HepG2 (cell line): ENCODE results near the gene PXMP2. TPM values are rescaled to one million over a fixed set of nuclear protein-coding genes. Genes with fewer than 3 reads are reported as not detected.

Source experiments
- ATAC-seq: fragments of 200-7000 bp; cut with Tn5 transposase; 3 replicates; pipeline ENCODE4 v1.9.1; 2020; ENCODE audit warnings: mild to moderate bottlenecking, moderate library complexity
- BruUV-seq: library from RNA; stranded (reverse); fragments of 400-500 nt; replicated peaks from 2 replicates; lab custom pipeline; 2021; lab: Mats Ljungman, UMichigan
- CTCF ChIA-PET: fragments of 300-600 bp; formaldehyde crosslinking; extraction: SDS; loops from one replicate; lab custom pipeline; 2021; ENCODE audit warnings: low total read pairs, inconsistent platforms, low intra/inter-chr PET ratio; lab: Yijun Ruan, JAX
- POLR2A ChIA-PET: fragments of 350-600 bp; sonication (Branson Sonifier 250); formaldehyde crosslinking; loops from one replicate; lab custom pipeline; 2020; ENCODE audit warnings: antibody characterized with exemption, inconsistent platforms; lab: Yijun Ruan, JAX
- DNase-seq: peaks from one replicate; pipeline ENCODE4 v3.0.0-alpha.2; 2015; ENCODE audit warnings: low spot score
- FAIRE-seq: peaks from 3 replicates; lab custom pipeline; 2011; peaks lifted over from hg19 to GRCh38; lab: Jason Lieb, UNC
- H2AFZ ChIP-seq: one replicate; pipeline ENCODE4 v1.6.1; 2011; ENCODE audit warnings: low read length, inconsistent platforms
- H3K27ac ChIP-seq: fragments of 300-600 bp; 3 replicates; pipeline ENCODE4 v1.8.0; 2011; ENCODE audit warnings: mixed run types, mild to moderate bottlenecking, mixed read lengths, low read length, inconsistent platforms; ENCODE audit not compliant: insufficient read depth; ENCODE audit errors: extremely low read length
- H3K27me3 ChIP-seq, 2 experiments: fragments of 200-600 bp in 1 of 2; 2 replicates in 1 of 2; 3 replicates in 1 of 2; pipeline versions ENCODE4 v1.6.0 to v1.8.0; 2011; ENCODE audit warnings: low read length in 2 of 2, mild to moderate bottlenecking in 2 of 2, moderate library complexity in 2 of 2, inconsistent platforms in 1 of 2; ENCODE audit not compliant: insufficient read depth in 2 of 2, control insufficient read depth in 1 of 2
- H3K36me3 ChIP-seq, 2 experiments: fragments of 200-600 bp in 1 of 2; replicated peaks in 1 of 2; 2 replicates in 1 of 2; 3 replicates in 1 of 2; pipeline versions ENCODE4 v1.5.1 to v1.8.0; 2011; ENCODE audit warnings: low read length in 2 of 2, inconsistent platforms in 1 of 2; ENCODE audit not compliant: insufficient read depth in 2 of 2, control insufficient read depth in 1 of 2
- H3K4me1 ChIP-seq: 2 replicates; pipeline ENCODE4 v1.5.1; 2012; ENCODE audit warnings: low read length, inconsistent platforms; ENCODE audit not compliant: insufficient read depth
- H3K4me2 ChIP-seq: 2 replicates; pipeline ENCODE4 v1.6.0; 2011; ENCODE audit warnings: low read depth, low read length, inconsistent platforms
- H3K4me3 ChIP-seq, 3 experiments: fragments of 200-600 bp in 1 of 3; sonication (generic), shearing (Covaris generic) in 1 of 3; replicated peaks in 1 of 3; 2 replicates each; pipeline ENCODE4 v1.5.1; 2011 to 2016; ENCODE audit warnings: low read length in 3 of 3, inconsistent platforms in 2 of 3, low read depth in 2 of 3, mild to moderate bottlenecking in 2 of 3, control low read depth in 1 of 3, mixed read lengths in 1 of 3; ENCODE audit not compliant: insufficient read depth in 1 of 3
- H3K79me2 ChIP-seq: one replicate; pipeline ENCODE4 v1.6.1; 2011; ENCODE audit warnings: low read length, inconsistent platforms; ENCODE audit not compliant: insufficient read depth
- H3K9ac ChIP-seq: 2 replicates; pipeline ENCODE4 v1.6.0; 2011; ENCODE audit warnings: mild to moderate bottlenecking, low read depth, low read length, inconsistent platforms; ENCODE audit not compliant: insufficient read depth
- H3K9me3 ChIP-seq: 2 replicates; pipeline ENCODE4 v1.5.1; 2012; ENCODE audit warnings: mild to moderate bottlenecking, low read length
- H4K20me1 ChIP-seq: 2 replicates; pipeline ENCODE4 v1.6.0; 2011; ENCODE audit warnings: inconsistent platforms, mild to moderate bottlenecking, low read length, moderate library complexity; ENCODE audit not compliant: insufficient read depth
- AHDC1 ChIP-seq: sonication (generic); formaldehyde crosslinking; IDR thresholded peaks from 2 replicates; pipeline ENCODE4 v1.5.1; 2020; ENCODE audit warnings: mild to moderate bottlenecking, missing genetic modification reagents, borderline replicate concordance
- CENPT ChIP-seq: sonication (generic); formaldehyde crosslinking; IDR thresholded peaks from 2 replicates; pipeline ENCODE4 v1.8.0; 2022; ENCODE audit warnings: low read depth, mild to moderate bottlenecking, moderate library complexity, missing genetic modification reagents
- HNRNPUL1 ChIP-seq: fragments of 200-400 bp; formaldehyde crosslinking; IDR thresholded peaks from 2 replicates; pipeline ENCODE4 v1.6.1; 2017; ENCODE audit warnings: low read depth, mild to moderate bottlenecking, low read length, moderate library complexity
- KLF6 ChIP-seq: IDR thresholded peaks from 2 replicates; pipeline ENCODE4 v1.8.0; 2016; ENCODE audit warnings: missing biosample characterization, missing genetic modification reagents
- NFE2 ChIP-seq: sonication (generic); formaldehyde crosslinking; IDR thresholded peaks from 2 replicates; pipeline ENCODE4 v1.4.0; 2020; ENCODE audit warnings: missing genetic modification reagents
- NR0B2 ChIP-seq: sonication (generic); formaldehyde crosslinking; IDR thresholded peaks from 2 replicates; pipeline ENCODE4 v1.4.0; 2020; ENCODE audit warnings: mild to moderate bottlenecking, missing genetic modification reagents
- NR1H2 ChIP-seq: sonication (generic); formaldehyde crosslinking; IDR thresholded peaks from 2 replicates; pipeline ENCODE4 v1.8.1; 2022; ENCODE audit warnings: low read depth, missing genetic modification reagents, borderline replicate concordance
- SRSF9 ChIP-seq: fragments of 200-400 bp; formaldehyde crosslinking; IDR thresholded peaks from 2 replicates; pipeline ENCODE4 v1.6.1; 2018; ENCODE audit warnings: borderline replicate concordance, mild to moderate bottlenecking, low read depth, low read length; ENCODE audit not compliant: insufficient read depth, poor library complexity, severe bottlenecking
- ZBTB26 ChIP-seq: IDR thresholded peaks from 2 replicates; pipeline ENCODE4 v1.6.1; 2016; ENCODE audit warnings: missing compliant biosample characterization, missing genetic modification reagents, borderline replicate concordance
- ZKSCAN8 ChIP-seq: IDR thresholded peaks from 2 replicates; pipeline ENCODE4 v1.6.1; 2016; ENCODE audit warnings: borderline replicate concordance, missing genetic modification reagents, missing compliant biosample characterization
- ZMYM3 ChIP-seq: sonication (generic); formaldehyde crosslinking; IDR thresholded peaks from 2 replicates; pipeline ENCODE4 v1.5.1; 2020; ENCODE audit warnings: mild to moderate bottlenecking, missing genetic modification reagents
- ZNF816 ChIP-seq: sonication (generic); formaldehyde crosslinking; IDR thresholded peaks from 2 replicates; pipeline ENCODE4 v1.8.0; 2022; ENCODE audit warnings: missing genetic modification reagents, mild to moderate bottlenecking, borderline replicate concordance
- ZNF83 ChIP-seq: sonication (generic); formaldehyde crosslinking; IDR thresholded peaks from 2 replicates; pipeline ENCODE4 v1.4.0; 2020; ENCODE audit warnings: missing genetic modification reagents, mild to moderate bottlenecking, borderline replicate concordance
- ZNF850 ChIP-seq: sonication (generic); formaldehyde crosslinking; conservative IDR thresholded peaks from 2 replicates; pipeline ENCODE4 v1.9.0; 2021; ENCODE audit warnings: mild to moderate bottlenecking, missing genetic modification reagents
- WGBS: methylation state at CpG from one replicate; pipeline ENCODE4 v1.1.6; 2017; ENCODE audit warnings: low lambda C conversion rate; 5-methylcytosine and 5-hydroxymethylcytosine counted together
- in situ Hi-C: cut with HindIII; loops from 2 replicates; pipeline ENCODE4 v1.10.0; 2017; ENCODE audit warnings: low pct_unique_long_range_greater_than_20kb; ENCODE audit not compliant: extremely low pct_ligation_motif_present
- intact Hi-C: fragments of 100-400 bp; cut with micrococcal nuclease; formaldehyde crosslinking; loops from one replicate; pipeline ENCODE4 v1.10.0; 2022; ENCODE audit not compliant: unreplicated experiment
- polyA plus RNA-seq, 8 experiments: library from polyadenylated mRNA; depleted of rRNA in 3 of 8; stranded (reverse) in 7 of 8; unstranded in 1 of 8; fragments of >200 nt; fragmentation: Illumina TruSeq in 4 of 8; extraction: Trizol in 4 of 8; gene quantifications; 2 replicates each; pipeline versions ENCODE4 v1.2.1 to v1.2.3, GENCODE V29; 2011 to 2016; ENCODE audit warnings: low read depth in 4 of 8, missing spikeins in 1 of 8, mixed read lengths in 1 of 8; ENCODE audit not compliant: insufficient read depth in 1 of 8
- total RNA-seq, 5 experiments: library from RNA; depleted of rRNA; stranded (reverse); fragments of >200 nt; fragmentation: Illumina TruSeq; extraction: Trizol; gene quantifications; 2 replicates each; pipeline ENCODE4 v1.2.3, GENCODE V29; 2016; ENCODE audit warnings: low read depth in 1 of 5
- TF ChIP-seq, protein P1 (sequence below): sonication (generic); formaldehyde crosslinking; IDR thresholded peaks from 2 replicates; pipeline ENCODE4 v1.8.0; 2022; ENCODE audit warnings: mild to moderate bottlenecking, missing genetic modification reagents, moderate library complexity

Gene PXMP2
- total and polyA plus RNA-seq, 2 of the 13 experiments (the other 11 are each of a cell fraction or from before 2014, with no cell fraction given) = 25.5 to 42.9 TPM

DNA sequence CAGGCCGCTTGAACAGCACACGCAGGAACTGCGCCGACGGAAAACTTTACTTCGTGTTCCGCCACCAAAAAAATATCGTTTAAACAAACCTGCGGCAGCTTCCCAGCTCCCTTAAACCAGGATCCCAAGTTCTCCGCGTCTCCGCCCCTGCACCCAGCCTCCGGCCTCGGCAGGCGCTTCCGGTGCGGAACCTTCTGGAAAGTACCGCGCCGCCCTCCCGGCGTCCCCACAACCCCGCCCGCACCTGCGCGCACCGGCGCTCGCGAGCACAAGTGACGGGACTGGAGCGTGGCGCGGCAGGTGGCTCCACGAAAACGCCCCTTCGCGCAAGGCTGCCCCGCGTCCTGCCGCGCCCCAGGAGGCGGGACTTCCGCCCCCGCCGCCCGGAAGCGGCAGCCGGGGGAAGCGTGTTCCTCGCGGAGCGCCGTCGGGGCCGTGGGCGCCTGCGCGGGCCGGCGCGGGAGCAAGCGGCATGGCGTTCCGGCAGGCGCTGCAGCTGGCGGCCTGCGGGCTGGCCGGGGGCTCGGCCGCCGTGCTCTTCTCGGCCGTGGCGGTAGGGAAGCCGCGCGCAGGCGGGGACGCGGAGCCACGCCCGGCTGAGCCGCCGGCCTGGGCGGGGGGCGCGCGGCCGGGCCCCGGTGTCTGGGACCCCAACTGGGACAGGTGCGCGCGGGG lies 23.2 kb downstream of the PXMP2 start, which contains the start of gene PGAM5:
PGAM5 (plus strand) TSS at position 438 of the 675 bp plus-strand sequence; CDS start at position 473, 35 bp downstream.
- no TSS peak for BruUV-seq
- intact Hi-C loops = no loop called here
- Histone ChIP-seq H3K4me2 (peak within 1 kb of the TSS; percentile 84), H3K27ac (peak within 1 kb of the TSS; percentile 67), H3K4me1 (peaks cover 19% of the 10 kb centered on the region), H3K9me3 (no peaks in the 10 kb centered on the region), H2AFZ (no peak within 1 kb of the TSS), H3K36me3 (peaks cover 4 to 11% of the 10 kb centered on the region in 2 experiments; a peak in 4 of 5 replicates), H3K27me3 (no peaks in the 10 kb centered on the region), H3K79me2 (peaks cover 35% of the 10 kb centered on the region), H3K9ac (peak within 1 kb of the TSS; percentile 81), H4K20me1 (no peaks in the 10 kb centered on the region), H3K4me3 (peak within 1 kb of the TSS; percentile 68 to 89 (median 75))
- ChIA-PET POLR2A (interaction anchor here (0.9 to 1.4 kb wide), 3 partner anchors 8 to 19 kb away, joined by 3 to 4 read pairs (median 4); no protein-coding TSS in a partner anchor), CTCF (no interaction called here)
- FAIRE-seq = no peak
- peak; percentile 89 for ATAC-seq
- in situ Hi-C loops = no loop called here
- peak; percentile 72 for DNase-seq
- 10% methylated on average over 4 of the region's 94 CpGs for WGBS
- no peak; the same call in 1 of the 2 replicates for TF ChIP-seq AHDC1 (CRISPR knock-in tag)
- TF ChIP-seq NR0B2 (CRISPR knock-in tag) = peak; percentile 72; the same call in 1 of the 2 replicates
- peak; percentile 51; the same call in 1 of the 2 replicates for TF ChIP-seq ZBTB26 (CRISPR knock-in tag)
- TF ChIP-seq CENPT (CRISPR knock-in tag) = no peak
- TF ChIP-seq ZNF816 (CRISPR knock-in tag) = peak; percentile 67; the same call in 1 of the 2 replicates
- TF ChIP-seq NFE2 (CRISPR knock-in tag) = no peak
- no peak for TF ChIP-seq ZNF850
- TF ChIP-seq, protein P1, sequence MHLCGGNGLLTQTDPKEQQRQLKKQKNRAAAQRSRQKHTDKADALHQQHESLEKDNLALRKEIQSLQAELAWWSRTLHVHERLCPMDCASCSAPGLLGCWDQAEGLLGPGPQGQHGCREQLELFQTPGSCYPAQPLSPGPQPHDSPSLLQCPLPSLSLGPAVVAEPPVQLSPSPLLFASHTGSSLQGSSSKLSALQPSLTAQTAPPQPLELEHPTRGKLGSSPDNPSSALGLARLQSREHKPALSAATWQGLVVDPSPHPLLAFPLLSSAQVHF (CRISPR knock-in tag) = peak; percentile 65; the same call in 1 of the 2 replicates
- TF ChIP-seq SRSF9 = no peak
- peak; percentile 22; the same call in 1 of the 2 replicates for TF ChIP-seq ZKSCAN8 (CRISPR knock-in tag)
- TF ChIP-seq HNRNPUL1 = no peak
- TF ChIP-seq ZMYM3 = peak; percentile 25; the same call in 1 of the 2 replicates
- no peak for TF ChIP-seq ZNF83 (CRISPR knock-in tag)
- no peak for TF ChIP-seq NR1H2 (CRISPR knock-in tag)
- TF ChIP-seq KLF6 (CRISPR knock-in tag) = peak; percentile 95
